Smooth muscle cell of the umbilical artery (primary cell): Measurements from ENCODE around the gene IMPA2. TPM values are rescaled to one million over a fixed set of nuclear protein-coding genes. Genes with fewer than 3 reads are reported as not detected.

Experiments
- total RNA-seq: library from RNA; depleted of rRNA; stranded (reverse); fragments of >200 nt; gene quantifications from 2 replicates; pipeline ENCODE4 v1.2.3, GENCODE V29; 2014

IMPA2 gene
- 1.2 and 3.9 TPM in 2 replicates for total RNA-seq

GRCh38 chr18:11981192-11981542 is at the start of gene IMPA2:
TSS of gene IMPA2 (plus strand) at chr18:11981507. CDS start at chr18:11981670, 163 bp downstream.

Other genes with a start within 250 kb of the IMPA2 start
- gene CHMP1B, start 130.1 kb upstream of the IMPA2 start, total RNA-seq, result 47.5 and 50.7 TPM in 2 replicates
- gene MPPE1, start 73.2 kb upstream of the IMPA2 start, total RNA-seq, result 25.9 and 37.7 TPM in 2 replicates
- gene ANKRD62, start 112.3 kb downstream of the IMPA2 start, total RNA-seq, result not detected in 2 replicates